H1 (cell line): Measurements from ENCODE around the gene COTL1. TPM values are rescaled to one million over a fixed set of nuclear protein-coding genes. Genes with fewer than 3 reads are reported as not detected.

ENCODE experiments used
- CEBPB ChIP-seq: IDR thresholded peaks from 2 replicates; pipeline ENCODE4 v1.6.1; 2012; ENCODE audit warnings: low read depth, low read length
- CHD7 ChIP-seq: fragments of 300-600 bp; sonication (generic); IDR thresholded peaks from 2 replicates; pipeline ENCODE4 v1.7.1; 2012; ENCODE audit warnings: low read length, moderate library complexity, mild to moderate bottlenecking, inconsistent platforms; ENCODE audit not compliant: insufficient replicate concordance
- EP300 ChIP-seq, 2 experiments: IDR thresholded peaks; 1 replicate in 1 of 2; 2 replicates in 1 of 2; pipeline ENCODE4 v1.6.1; 2011 to 2012; ENCODE audit warnings: low read depth in 2 of 2, low read length in 2 of 2, mild to moderate bottlenecking in 2 of 2, borderline replicate concordance in 1 of 2, inconsistent platforms in 1 of 2, moderate library complexity in 1 of 2
- RNF2 ChIP-seq: fragments of 200-900, 300-1000 bp; sonication (generic); IDR thresholded peaks from 2 replicates; pipeline ENCODE4 v1.7.1; 2016; ENCODE audit warnings: borderline replicate concordance, low read depth, mild to moderate bottlenecking, antibody characterized with exemption, low read length; ENCODE audit not compliant: poor library complexity, severe bottlenecking; ENCODE audit errors: missing control alignments
- SP1 ChIP-seq: IDR thresholded peaks from 2 replicates; pipeline ENCODE4 v1.6.1; 2011; ENCODE audit warnings: low read depth, low read length
- TEAD4 ChIP-seq: IDR thresholded peaks from 2 replicates; pipeline ENCODE4 v1.6.1; 2012; ENCODE audit warnings: low read depth, low read length, inconsistent platforms, mixed read lengths
- USF2 ChIP-seq: IDR thresholded peaks from 2 replicates; pipeline ENCODE4 v1.6.1; 2011; ENCODE audit warnings: low read length, improper control_type of control experiment
- ZNF274 ChIP-seq: IDR thresholded peaks from 2 replicates; pipeline ENCODE4 v1.7.0; 2012; ENCODE audit warnings: low read length, borderline replicate concordance; ENCODE audit errors: extremely low read depth
- polyA plus RNA-seq, 7 experiments: library from polyadenylated mRNA; depleted of rRNA in 3 of 7; stranded (reverse) in 5 of 7; unstranded in 2 of 7; fragments of >200 nt in 5 of 7; fragments of 200-250 nt in 2 of 7; gene quantifications; 1 replicate in 5 of 7; 2 replicates in 1 of 7; 4 replicates in 1 of 7; pipeline versions ENCODE4 v1.2.1 to v1.2.3, GENCODE V29; 2011 to 2013; ENCODE audit warnings: missing spikeins in 2 of 7, mixed read lengths in 2 of 7
- total RNA-seq: library from RNA; stranded (reverse); fragmentation: NEBNext Ultra II Directional; extraction: Animal tissue kit (Norgen Biotek cat#: 25700); gene quantifications from 2 replicates; pipeline ENCODE4 v1.2.1, GENCODE V29; 2021

Gene COTL1
- total and polyA plus RNA-seq, 2 of the 8 experiments (the other 6 are each of a cell fraction or from before 2014, with no cell fraction given), result 59.2 to 183 TPM

GRCh38 chr16:84617791-84618580 lies at the start of gene COTL1 (continued):
- TF ChIP-seq CHD7 (no peak), SP1 (peak; percentile 84), ZNF274 (no peak), CEBPB (peak; percentile 100), RNF2 (peak; percentile 33), TEAD4 (no peak), USF2 (no peak), EP300 (IDR thresholded peaks at IDR 0.05; ENCODE audit: borderline replicate concordance in 1 of 2, low read depth in 2 of 2, low read length in 2 of 2) (no peak)
